Endothelial cell of umbilical vein (primary cell): Measurements from ENCODE around the gene LRRN4CL. TPM values are rescaled to one million over a fixed set of nuclear protein-coding genes. Genes with fewer than 3 reads are reported as not detected.
A peak's percentile ranks its signal among the peaks of the same experiment; 100 is the strongest.

ENCODE experiments used
- BruUV-seq: library from RNA; stranded (reverse); fragments of 400-500 nt; replicated peaks from 2 replicates; lab custom pipeline; 2021; lab: Mats Ljungman, UMichigan
- CTCF ChIA-PET: fragments of 300-600, 350-600 bp; sonication (Branson Sonifier 250); formaldehyde crosslinking; loops from one replicate; lab custom pipeline; 2021; ENCODE audit warnings: antibody characterized with exemption, inconsistent platforms; lab: Charles Lee
- POLR2A ChIA-PET: fragments of 300-600, 350-600 bp; sonication (Branson Sonifier 250); formaldehyde crosslinking; loops from one replicate; lab custom pipeline; 2021; ENCODE audit warnings: antibody characterized with exemption, inconsistent platforms; lab: Charles Lee
- DNase-seq: peaks from one replicate; pipeline ENCODE4 v3.0.0-alpha.2; 2011; ENCODE audit warnings: low read depth, low spot score
- FAIRE-seq: peaks from 2 replicates; lab custom pipeline; 2011; peaks lifted over from hg19 to GRCh38; lab: Jason Lieb, UNC
- H2AFZ ChIP-seq: 2 replicates; pipeline ENCODE4 v1.6.0; 2012; ENCODE audit warnings: low read depth, low read length, control low read depth, inconsistent platforms
- H3K27ac ChIP-seq: 2 replicates; pipeline ENCODE4 v1.5.1; 2011; ENCODE audit warnings: low read depth, mild to moderate bottlenecking, control low read depth, low read length, moderate library complexity; ENCODE audit not compliant: insufficient read depth
- H3K27me3 ChIP-seq, 2 experiments: 2 replicates each; pipeline versions ENCODE4 v1.6.0 to v1.6.1; 2011; ENCODE audit warnings: low read length in 2 of 2, mixed read lengths in 1 of 2; ENCODE audit not compliant: control insufficient read depth in 2 of 2, insufficient read depth in 2 of 2
- H3K36me3 ChIP-seq, 2 experiments: 2 replicates in 1 of 2; 3 replicates in 1 of 2; pipeline ENCODE4 v1.5.1; 2011; ENCODE audit warnings: low read length in 2 of 2, mild to moderate bottlenecking in 1 of 2, moderate library complexity in 1 of 2; ENCODE audit not compliant: control insufficient read depth in 2 of 2, insufficient read depth in 2 of 2; ENCODE audit errors: extremely low read depth in 1 of 2
- H3K4me1 ChIP-seq: 3 replicates; pipeline ENCODE4 v1.5.1; 2011; ENCODE audit warnings: mild to moderate bottlenecking, low read length; ENCODE audit not compliant: control insufficient read depth, insufficient read depth; ENCODE audit errors: extremely low read depth
- H3K4me2 ChIP-seq: 2 replicates; pipeline ENCODE4 v1.6.1; 2011; ENCODE audit warnings: low read length, control low read depth, mixed read lengths; ENCODE audit not compliant: insufficient read depth
- H3K4me3 ChIP-seq, 3 experiments: fragments of 200-600 bp in 1 of 3; sonication (generic), shearing (Covaris generic) in 1 of 3; replicated peaks in 1 of 3; 2 replicates each; pipeline ENCODE4 v1.5.1; 2011 to 2016; ENCODE audit warnings: control low read depth in 3 of 3, low read length in 3 of 3, mild to moderate bottlenecking in 2 of 3, inconsistent platforms in 1 of 3, low read depth in 1 of 3, moderate library complexity in 1 of 3; ENCODE audit not compliant: insufficient read depth in 1 of 3
- H3K79me2 ChIP-seq: 2 replicates; pipeline ENCODE4 v1.6.0; 2012; ENCODE audit warnings: low read length, inconsistent platforms; ENCODE audit not compliant: control insufficient read depth, insufficient read depth
- H3K9ac ChIP-seq: replicated peaks from 2 replicates; pipeline ENCODE3; 2011; ENCODE audit warnings: low read length, control low read depth; ENCODE audit not compliant: insufficient read depth; ENCODE audit errors: extremely low read depth
- H3K9me1 ChIP-seq: replicated peaks from 3 replicates; pipeline ENCODE4 v1.6.0; 2011; ENCODE audit warnings: mild to moderate bottlenecking, low read length; ENCODE audit not compliant: control insufficient read depth, insufficient read depth; ENCODE audit errors: extremely low read depth
- H3K9me3 ChIP-seq: replicated peaks from 2 replicates; pipeline ENCODE4 v1.5.1; 2012; ENCODE audit warnings: low read length, inconsistent platforms; ENCODE audit not compliant: control insufficient read depth, insufficient read depth
- H4K20me1 ChIP-seq: replicated peaks from 2 replicates; pipeline ENCODE3; 2011; ENCODE audit warnings: mild to moderate bottlenecking, low read length; ENCODE audit not compliant: control insufficient read depth, insufficient read depth; ENCODE audit errors: extremely low read depth
- EZH2 ChIP-seq: IDR thresholded peaks from 2 replicates; pipeline ENCODE4 v1.6.1; 2012; ENCODE audit warnings: borderline replicate concordance, low read depth, mild to moderate bottlenecking, moderate library complexity, low read length, inconsistent platforms; ENCODE audit not compliant: severe bottlenecking
- FOS ChIP-seq: IDR thresholded peaks from 2 replicates; pipeline ENCODE4 v1.6.1; 2011; ENCODE audit warnings: mild to moderate bottlenecking, low read length, moderate library complexity, borderline replicate concordance; ENCODE audit not compliant: insufficient read depth
- GATA2 ChIP-seq: IDR thresholded peaks from 2 replicates; pipeline ENCODE4 v1.7.0; 2011; ENCODE audit warnings: low read depth, mild to moderate bottlenecking, moderate library complexity, mixed read lengths, low read length; ENCODE audit not compliant: insufficient read length, insufficient read depth
- JUN ChIP-seq: IDR thresholded peaks from 2 replicates; pipeline ENCODE4 v1.6.1; 2011; ENCODE audit warnings: borderline replicate concordance, low read depth; ENCODE audit not compliant: insufficient read length, insufficient read depth
- MYC ChIP-seq: IDR thresholded peaks from one replicate; pipeline ENCODE4 v1.6.1; 2011; ENCODE audit warnings: mild to moderate bottlenecking, low read depth, low read length
- POLR2A ChIP-seq: IDR thresholded peaks from 2 replicates; pipeline ENCODE4 v1.6.1; 2012; ENCODE audit warnings: low read depth, mild to moderate bottlenecking, control low read depth, low read length
- POLR2AphosphoS5 ChIP-seq: IDR thresholded peaks from 2 replicates; pipeline ENCODE4 v1.6.1; 2012; ENCODE audit warnings: low read depth, mild to moderate bottlenecking, control low read depth, low read length, moderate library complexity; ENCODE audit not compliant: insufficient read depth
- dilution Hi-C: fragments of 300-500 bp; cut with MboI; formaldehyde crosslinking; loops from one replicate; pipeline ENCODE4 v1.15.0; 2019; ENCODE audit warnings: low sequenced_read_pairs; ENCODE audit not compliant: extremely low pct_ligation_motif_present
- intact Hi-C: fragments of 100-400 bp; cut with micrococcal nuclease; formaldehyde crosslinking; loops from one replicate; pipeline ENCODE4 v1.10.0; 2022
- polyA plus RNA-seq, 4 experiments: library from polyadenylated mRNA; depleted of rRNA in 3 of 4; stranded (reverse) in 3 of 4; unstranded in 1 of 4; fragments of >200 nt; gene quantifications; 2 replicates each; pipeline versions ENCODE4 v1.2.1 to v1.2.3, GENCODE V29; 2011 to 2012; ENCODE audit warnings: missing spikeins in 1 of 4
- total RNA-seq: library from RNA; stranded (reverse); gene quantifications from 2 replicates; pipeline ENCODE4 v1.2.3, GENCODE V29; 2021
- TF ChIP-seq, protein P1 (sequence below): IDR thresholded peaks from 2 replicates; pipeline ENCODE4 v1.6.1; 2011; ENCODE audit not compliant: insufficient read depth, insufficient read length
- TF ChIP-seq, protein P2 (sequence below), 2 donors: IDR thresholded peaks; 1 replicate in 1 of 2; 2 replicates in 1 of 2; pipeline ENCODE4 v1.5.1; 2011; ENCODE audit warnings: low read length in 2 of 2, mild to moderate bottlenecking in 2 of 2, moderate library complexity in 2 of 2, control low read depth in 1 of 2, inconsistent platforms in 1 of 2, low read depth in 1 of 2; ENCODE audit not compliant: insufficient read depth in 1 of 2; ENCODE audit errors: extremely low read depth in 1 of 2

LRRN4CL gene
- total and polyA plus RNA-seq, 2 donors (not counting 3 experiments of a cell fraction or from before 2014, with no cell fraction given): 0.20 TPM; not detected in 1

DNA sequence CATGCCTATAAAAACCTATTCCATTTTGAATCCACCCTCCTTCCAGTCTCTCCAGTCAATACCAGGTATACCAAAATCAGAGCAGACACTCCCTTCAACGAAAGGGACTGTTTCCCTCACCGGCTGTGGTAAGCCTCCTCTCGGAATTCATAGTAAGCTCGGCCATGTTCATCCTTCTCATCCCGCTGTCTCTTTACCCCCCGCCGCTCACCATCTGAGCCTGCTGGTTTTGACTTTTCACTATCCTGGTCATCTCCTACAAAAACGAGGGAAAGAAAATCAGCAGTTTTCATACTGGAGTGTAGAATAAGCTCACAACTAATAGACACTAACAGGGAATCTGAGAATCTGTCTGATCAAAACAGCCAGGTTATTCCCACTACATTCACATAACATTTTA lies 34.8 kb upstream of the LRRN4CL start:
- no peak overlapping the region for H3K27ac ChIP-seq
- no TSS peak for BruUV-seq
- H4K20me1 ChIP-seq: no peaks in the 10 kb centered on the region
- H3K9ac ChIP-seq: peak overlapping the region; percentile 59
- peaks cover 11% of the 10 kb centered on the region for H3K4me1 ChIP-seq
- FAIRE-seq: no peak
- peak overlapping the region; percentile 90 for H3K4me2 ChIP-seq
- intact Hi-C loops (no loop called here), dilution Hi-C loops (no loop called here)
- H3K27me3 ChIP-seq: no peaks in the 10 kb centered on the region
- peaks cover 28 to 37% of the 10 kb centered on the region in 2 experiments for H3K36me3 ChIP-seq
- no peaks in the 10 kb centered on the region for H3K9me1 ChIP-seq
- no peak overlapping the region for H2AFZ ChIP-seq
- CTCF ChIA-PET: interaction anchor here (1.0 to 1.5 kb wide), 2 partner anchors 11 to 31 kb away, joined by 3 to 4 read pairs; no protein-coding TSS in a partner anchor
- no peak for TF ChIP-seq JUN
- TF ChIP-seq, protein P1, sequence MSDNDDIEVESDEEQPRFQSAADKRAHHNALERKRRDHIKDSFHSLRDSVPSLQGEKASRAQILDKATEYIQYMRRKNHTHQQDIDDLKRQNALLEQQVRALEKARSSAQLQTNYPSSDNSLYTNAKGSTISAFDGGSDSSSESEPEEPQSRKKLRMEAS: no peak
- no peak for TF ChIP-seq FOS
- TF ChIP-seq POLR2A: no peak
- no peak for TF ChIP-seq POLR2AphosphoS5
- TF ChIP-seq MYC: no peak
- TF ChIP-seq EZH2: no peak
- TF ChIP-seq GATA2: no peak
- TF ChIP-seq, protein P2, sequence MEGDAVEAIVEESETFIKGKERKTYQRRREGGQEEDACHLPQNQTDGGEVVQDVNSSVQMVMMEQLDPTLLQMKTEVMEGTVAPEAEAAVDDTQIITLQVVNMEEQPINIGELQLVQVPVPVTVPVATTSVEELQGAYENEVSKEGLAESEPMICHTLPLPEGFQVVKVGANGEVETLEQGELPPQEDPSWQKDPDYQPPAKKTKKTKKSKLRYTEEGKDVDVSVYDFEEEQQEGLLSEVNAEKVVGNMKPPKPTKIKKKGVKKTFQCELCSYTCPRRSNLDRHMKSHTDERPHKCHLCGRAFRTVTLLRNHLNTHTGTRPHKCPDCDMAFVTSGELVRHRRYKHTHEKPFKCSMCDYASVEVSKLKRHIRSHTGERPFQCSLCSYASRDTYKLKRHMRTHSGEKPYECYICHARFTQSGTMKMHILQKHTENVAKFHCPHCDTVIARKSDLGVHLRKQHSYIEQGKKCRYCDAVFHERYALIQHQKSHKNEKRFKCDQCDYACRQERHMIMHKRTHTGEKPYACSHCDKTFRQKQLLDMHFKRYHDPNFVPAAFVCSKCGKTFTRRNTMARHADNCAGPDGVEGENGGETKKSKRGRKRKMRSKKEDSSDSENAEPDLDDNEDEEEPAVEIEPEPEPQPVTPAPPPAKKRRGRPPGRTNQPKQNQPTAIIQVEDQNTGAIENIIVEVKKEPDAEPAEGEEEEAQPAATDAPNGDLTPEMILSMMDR (IDR thresholded peaks at IDR 0.05; ENCODE audit: extremely low read depth in 1 of 2, insufficient read depth in 1 of 2, low read depth in 1 of 2, low read length in 2 of 2): no peak
- POLR2A ChIA-PET: no interaction called here
- DNase-seq: no peak
- H3K9me3 ChIP-seq: no peaks in the 10 kb centered on the region
- H3K4me3 ChIP-seq: peak overlapping the region in 1 of 3 experiments; percentile 94
- peaks cover 72% of the 10 kb centered on the region for H3K79me2 ChIP-seq
